Raji (cell line): ENCODE results near the gene UBAP1.

Experiments used
- POLR2A ChIP-seq: IDR thresholded peaks from 2 replicates; pipeline ENCODE4 v1.6.1; 2011; ENCODE audit warnings: low read depth, low read length, control low read depth; ENCODE audit not compliant: insufficient read depth

The UBAP1 gene

DNA sequence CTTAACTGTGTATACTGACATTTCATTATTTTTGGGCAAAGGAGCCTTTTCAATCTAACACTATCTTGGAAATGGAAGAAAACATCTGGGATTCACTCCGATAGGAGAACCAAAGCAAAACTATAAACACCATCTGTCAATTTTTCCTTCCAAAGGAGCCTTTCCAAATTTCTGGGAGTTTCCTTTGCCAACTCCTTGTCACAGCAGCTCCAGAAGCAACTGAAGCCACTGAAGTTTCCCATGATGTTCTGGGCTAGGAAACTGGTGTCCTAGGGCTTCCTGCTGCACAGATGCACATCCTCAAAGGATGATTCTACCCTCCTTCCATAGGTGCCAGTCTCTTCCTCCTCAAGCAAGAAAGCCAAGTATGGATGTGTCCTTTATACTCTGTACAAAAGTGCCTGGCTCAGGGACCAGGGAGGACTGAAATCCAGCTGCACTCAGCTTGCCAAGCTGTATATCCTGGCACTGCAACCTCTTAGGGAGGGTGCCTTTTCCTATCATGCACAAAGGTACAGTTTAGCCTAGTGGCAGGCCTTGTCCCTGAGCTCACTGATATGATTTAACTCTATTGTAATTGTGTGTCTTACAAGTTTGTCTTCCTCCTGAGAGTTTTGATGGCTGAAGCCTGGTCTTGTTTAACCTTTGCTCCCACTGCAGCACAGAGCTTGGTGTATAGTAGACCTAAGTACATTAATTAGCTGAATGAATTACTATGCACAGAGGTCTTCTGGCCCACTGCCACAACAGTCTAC is 8.4 kb upstream of the UBAP1 start:
- TF ChIP-seq POLR2A = no peak

DNA sequence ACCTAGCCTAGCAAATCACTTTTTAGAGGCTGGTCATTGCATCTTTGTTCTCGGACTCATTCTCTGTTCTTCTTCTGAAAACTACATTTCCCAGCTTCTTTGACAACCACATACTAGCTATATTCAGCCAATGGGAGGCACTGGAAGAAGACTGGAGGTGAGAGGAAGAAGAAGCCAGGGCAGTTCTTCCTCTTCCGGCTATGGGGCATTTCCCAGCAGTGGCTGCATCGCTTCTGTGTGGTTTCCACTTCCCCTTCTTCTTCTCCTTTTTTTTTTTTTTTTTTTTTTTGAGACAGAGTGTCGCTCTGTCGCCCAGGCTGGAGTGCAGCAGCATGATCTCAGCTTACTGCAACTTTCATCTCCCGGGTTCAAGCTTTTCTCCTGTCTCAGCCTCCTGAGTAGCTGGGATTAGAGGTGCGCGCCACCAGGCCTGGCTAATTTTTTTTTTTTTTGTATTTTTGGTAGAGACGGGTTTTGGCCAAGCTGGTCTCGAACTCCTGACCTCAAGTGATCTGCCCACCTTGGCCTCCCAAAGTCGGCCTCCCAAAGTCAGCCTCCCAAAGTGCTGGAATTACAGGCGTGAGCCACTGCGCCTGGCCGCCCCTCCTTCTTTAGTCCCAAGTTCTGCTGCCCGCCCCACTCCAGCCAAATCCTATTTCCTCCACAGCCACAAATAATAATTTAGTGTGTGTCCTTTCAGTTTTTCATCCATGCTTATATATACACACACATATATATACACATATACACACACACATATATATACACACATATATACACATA is 6.9 kb upstream of the UBAP1 start:
- TF ChIP-seq POLR2A = no peak

DNA sequence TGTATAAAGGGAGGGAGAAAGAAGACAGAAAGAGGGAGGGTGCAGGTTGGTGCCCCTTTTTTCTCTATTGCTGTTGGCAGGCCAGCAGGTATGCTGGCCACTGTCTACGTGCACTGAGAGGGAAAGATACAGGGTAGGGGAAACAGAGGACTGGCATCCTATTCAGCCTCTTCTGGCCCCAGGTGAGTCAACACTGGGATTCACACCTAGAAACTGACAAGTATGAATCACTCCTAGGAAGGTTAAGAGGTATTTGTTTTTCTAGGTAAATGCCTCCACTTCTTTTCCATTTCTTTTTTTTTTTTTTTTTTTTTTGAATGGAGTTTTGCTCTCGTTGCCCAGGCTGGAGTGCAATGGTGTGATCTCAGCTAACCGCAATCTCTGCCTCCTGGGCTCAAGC is 2.8 kb upstream of the UBAP1 start:
- no peak for TF ChIP-seq POLR2A

DNA sequence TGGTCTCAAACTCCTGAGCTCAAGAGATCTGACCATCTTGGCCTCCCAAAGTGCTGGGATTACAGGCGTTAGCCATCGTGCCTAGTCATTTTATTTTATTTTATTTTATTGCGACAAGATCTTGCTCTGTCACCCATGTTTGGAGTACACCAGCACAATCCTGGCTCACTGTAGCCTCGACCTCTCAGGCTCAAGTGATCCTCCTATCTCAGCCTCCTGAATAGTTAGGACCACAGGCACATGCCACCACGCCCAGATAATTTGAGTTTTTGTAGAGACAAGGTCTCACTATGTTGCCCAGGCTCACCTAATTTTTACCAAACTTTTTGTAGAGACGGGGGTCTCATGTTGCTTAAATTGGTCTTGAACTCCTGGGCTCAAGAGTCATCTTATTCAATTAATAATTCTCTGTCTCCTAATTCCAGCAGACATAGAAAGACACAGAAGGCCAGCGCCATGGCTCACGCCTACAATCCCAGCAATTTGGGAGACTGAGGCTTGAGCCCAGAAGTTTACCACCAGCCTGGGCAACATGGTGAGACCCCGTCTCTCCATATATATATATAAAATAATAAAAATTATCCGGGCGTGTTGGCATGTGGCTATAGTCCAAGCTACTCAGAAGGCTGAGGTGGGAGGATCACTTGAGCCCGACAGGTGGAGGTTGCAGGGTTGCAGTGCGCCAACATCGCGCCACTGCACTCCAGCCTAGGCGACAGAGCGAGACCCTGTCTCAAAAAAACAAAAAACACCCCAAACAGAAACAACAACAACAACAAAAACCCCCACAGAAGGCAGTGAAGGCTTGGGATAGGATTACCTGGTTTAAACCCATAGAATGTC is 1.0 kb upstream of the UBAP1 start:
- TF ChIP-seq POLR2A = no peak

DNA sequence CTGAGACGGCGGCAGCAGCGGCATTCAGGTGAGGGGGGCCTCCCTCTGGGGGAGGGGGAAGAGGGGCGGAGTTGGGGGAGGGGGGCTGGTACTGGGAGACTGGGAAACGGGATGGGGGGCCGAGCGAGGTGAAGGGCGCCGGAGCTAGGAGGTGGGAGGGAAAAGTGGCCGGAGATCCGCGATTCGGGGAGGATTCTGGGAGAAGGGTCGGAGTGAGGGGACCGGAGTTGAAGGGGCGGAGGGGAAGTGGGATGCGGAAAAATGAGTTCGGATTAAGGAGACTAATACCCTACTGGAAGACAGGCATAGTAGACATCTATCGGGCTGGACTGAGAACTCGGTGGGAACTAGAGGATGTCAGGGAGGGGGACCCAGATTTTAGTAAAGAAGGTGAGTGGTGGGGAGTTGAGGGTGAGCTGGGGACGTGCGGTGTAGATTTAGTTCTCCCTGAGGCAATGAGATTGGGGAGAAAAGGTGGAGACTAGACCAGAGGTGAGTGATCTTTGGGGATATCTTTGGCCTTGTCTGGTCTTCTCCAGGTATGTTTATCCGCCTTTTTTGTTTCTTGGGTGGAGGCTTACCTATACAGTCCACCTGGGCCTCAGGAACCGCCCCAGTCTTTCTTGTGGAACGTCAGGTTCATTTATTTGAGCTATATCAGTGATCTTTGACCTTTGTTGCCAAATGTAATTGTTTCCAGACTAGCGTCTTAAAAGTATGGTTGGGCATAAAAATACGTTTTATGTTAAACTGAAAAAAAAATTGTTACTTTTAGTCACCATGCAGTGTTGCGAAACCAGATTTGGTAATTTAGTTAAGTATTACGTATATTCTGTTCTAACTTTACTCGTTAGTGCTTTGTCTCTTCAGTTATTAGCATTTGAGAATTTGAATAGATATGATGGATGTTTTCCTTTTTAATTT is 632 bp downstream of the UBAP1 start:
- no peak for TF ChIP-seq POLR2A

DNA sequence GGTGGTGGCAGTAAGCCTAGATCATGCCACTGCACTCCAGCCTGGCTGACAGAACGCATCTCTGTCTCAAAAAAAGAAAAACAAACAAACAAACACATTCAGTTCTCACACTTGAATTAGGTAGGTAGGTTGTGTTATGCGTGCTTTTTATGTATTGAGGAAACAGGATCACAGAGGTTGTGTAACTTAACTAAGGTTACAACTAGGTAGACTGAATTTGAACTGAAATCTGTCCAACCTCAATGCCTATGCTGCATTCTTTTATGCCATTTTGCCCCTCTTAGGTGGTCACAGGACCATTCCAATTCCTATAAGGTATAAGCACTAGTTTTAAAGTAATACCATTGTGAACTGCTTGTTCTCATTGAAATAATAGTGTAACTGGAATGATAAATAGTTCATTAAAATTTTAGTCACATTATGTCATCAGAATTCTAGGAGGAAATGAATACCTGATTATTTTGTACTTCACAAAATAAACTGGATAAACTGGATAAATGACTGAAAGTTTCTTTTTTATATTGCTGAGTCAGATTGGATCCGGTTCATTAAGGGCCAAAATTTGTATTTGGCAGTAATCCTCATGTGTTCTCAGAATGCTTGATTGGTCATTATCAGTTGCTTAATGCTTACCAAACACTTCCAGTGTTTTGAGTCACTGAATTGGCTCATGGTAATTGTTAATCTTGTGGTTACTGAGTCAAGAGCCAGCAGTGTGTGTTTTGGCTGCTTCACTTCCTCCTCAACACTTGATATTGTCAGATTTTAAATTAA is 7.1 kb downstream of the UBAP1 start:
- no peak for TF ChIP-seq POLR2A

DNA sequence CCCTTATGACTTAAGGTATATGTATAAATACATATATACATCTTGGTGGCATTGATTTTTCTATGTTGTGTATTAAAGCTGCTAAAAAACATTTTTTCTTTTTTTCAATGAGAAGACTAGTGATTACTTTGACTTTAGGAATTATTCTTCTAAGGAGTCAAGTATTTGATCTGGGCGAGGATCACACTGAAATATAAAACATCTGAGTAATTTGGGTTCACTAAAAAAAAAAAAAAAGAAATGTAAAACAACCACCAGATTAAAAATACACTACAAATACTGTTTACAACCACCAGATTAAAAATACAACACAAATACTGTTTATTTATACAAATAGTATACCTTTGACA is 9.0 kb downstream of the UBAP1 start:
- TF ChIP-seq POLR2A = no peak

DNA sequence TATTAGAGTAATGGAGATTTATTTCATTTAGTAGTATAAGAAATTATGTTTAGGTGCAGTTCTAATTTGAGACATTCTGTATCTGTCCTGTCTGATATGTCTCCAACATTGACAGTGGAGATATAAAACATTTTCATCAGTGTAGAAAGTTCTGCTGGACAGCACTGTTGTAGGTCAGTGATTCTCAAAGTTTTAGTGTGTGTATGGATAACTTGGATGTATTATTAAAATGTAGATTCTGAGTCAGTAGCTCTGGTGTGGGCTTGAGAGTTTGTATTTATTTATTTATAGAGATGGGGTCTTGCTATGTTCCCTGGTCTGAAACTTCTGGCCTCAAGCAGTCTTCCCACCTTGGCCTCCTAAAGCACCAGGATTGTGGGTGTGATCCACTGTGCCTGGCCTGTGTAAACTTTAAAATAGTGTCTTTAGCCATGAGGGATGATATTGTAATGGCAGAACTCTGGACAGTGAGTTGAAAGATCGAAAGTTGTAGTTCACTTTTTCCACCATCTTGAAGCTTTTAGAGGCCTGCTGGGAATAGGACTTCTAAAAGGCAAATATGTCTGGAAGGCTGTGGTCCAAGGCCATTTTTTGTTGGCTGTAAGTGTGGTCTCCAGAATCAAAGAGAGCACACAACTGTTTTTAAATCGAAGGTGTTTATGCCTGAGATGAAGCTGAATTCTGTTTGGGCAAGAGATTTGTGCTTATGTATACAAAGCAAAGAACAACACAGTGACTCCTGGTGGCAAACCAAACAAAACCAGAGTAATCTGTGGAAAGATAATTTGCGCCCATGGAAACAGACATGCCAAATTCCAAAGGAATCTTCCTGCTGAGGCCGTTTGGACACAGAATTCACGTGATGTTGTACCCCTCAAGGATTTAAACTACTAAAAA is 12.4 kb downstream of the UBAP1 start:
- no peak for TF ChIP-seq POLR2A

DNA sequence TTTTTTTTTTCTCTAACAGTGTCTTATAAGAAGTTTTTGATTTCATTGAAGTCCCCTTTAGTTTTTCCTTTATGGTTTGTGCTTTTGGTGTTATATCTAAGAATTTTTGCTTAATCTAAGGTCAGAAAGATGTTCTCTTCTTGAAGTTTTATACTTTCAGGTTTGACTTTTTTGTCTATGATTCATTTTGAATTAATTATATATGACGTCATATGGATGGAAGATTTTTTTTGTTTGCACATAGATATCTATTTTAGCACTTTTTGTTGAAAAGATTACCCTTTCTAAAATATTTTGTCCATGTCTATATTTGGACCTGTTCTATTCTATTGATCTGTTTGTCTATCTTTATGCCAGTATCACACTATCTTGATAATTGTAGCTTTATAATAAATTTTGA is 16.3 kb downstream of the UBAP1 start:
- TF ChIP-seq POLR2A = no peak

DNA sequence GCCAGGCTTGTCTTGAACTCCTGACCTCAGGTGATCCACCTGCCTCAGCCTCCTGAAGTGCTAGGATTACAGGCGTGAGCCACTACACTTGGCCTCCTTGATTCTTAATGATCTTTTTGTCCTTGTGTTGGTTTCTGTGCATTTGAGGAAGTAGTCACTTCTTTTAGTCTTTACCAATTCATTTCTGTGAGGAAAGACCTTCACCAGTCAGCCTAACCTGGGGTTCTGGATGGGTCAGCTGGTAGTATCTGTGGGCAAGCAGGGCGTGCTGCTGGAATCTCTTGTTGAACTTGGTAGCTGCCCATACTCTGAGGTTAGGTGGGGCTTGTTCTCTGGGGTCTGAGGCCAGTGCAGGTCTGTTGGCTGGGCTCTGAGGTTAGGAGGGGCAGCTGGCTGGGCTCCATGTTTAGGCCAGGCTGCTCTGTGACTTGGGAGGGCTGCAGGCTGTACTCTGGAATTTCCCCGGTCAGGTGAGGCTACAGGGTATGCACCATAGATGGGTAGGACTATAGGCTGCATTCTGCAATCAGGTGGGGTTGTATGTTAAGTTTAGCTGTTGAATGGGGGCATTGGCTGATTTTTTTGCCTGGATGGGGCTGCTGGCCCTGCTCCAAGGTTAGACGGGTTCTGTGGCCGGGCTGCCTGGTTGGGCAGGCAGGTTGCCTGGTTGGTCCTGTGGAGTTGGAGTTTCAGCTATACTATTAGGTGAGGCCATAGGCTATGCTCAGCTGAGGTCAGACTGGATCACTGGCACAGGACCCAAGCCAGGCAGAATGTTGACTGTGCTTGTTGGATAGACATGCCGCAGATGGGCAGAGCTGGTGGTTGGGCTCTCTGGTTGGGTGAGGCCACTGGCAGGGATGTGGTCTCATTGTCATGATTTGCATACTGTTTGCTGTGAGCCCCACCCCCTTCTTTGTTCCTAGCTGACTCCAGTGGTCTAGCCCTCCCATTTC is 19.2 kb downstream of the UBAP1 start:
- peak; percentile 39; the same call in 1 of the 2 replicates for TF ChIP-seq POLR2A

DNA sequence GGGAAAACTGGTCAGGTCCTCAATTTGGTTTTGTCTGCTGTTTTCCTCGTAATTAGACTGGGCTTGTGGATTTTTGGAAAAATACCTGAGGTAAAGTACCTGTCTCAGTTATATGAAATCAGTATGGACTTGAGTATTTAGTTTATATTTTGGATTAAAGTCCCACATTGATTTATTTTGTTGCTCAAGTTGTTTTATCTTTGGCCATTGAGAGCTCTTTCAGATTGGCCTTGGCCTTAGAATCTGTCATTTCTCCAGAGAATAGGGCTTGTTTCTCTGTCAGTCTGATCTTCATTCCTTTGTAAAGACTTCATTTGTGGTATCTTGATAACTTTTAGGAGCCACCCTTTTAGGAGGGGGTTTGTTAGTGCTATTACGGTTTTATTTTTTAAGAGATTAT is 21.2 kb downstream of the UBAP1 start:
- TF ChIP-seq POLR2A = no peak

DNA sequence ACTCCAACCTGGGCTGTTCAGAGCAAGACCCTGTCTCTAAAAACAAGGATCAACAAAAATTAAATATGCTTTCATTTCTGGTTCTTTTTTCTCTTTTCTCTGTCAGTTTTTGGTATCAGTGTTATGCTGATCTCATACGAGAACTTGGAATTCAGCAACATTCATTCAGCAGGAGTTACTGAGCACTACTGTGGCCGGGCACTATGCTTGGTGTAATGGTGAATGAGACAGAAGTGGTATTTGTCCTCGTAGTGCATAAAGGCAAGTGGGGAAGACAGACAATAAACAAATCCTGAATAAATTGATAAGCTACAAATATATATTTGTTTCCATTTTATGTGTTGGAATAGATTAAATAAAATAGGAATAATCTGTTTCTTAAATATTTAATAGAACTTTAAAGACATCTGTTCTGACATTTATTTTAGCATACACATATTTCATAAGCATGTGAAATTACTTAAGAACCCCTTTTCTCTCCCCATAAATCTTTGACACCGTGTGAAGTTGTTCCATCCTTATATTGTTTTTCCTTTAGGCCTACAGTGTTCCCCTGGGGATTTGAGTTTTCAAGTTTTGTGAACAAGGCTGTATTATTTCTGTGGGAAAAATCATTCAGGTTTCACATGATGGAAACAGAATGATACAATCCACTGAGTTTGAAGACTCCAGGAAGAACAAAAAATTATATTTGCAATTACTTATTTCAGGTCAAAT is 24.6 kb downstream of the UBAP1 start:
- TF ChIP-seq POLR2A = no peak
